Measurements from ENCODE around the gene DGKQ. TPM values are rescaled to one million over a fixed set of nuclear protein-coding genes. Genes with fewer than 3 reads are reported as not detected.

Gene DGKQ
- total RNA-seq, 1 experiment from 2014 or later: 14.2 TPM

GRCh38 chr4:1014291-1015167, 41.2 kb upstream of the DGKQ start:
- TF ChIP-seq EZH2 (IDR thresholded peaks at IDR 0.05; ENCODE audit: low read length, unreplicated experiment) (no peak), EZH2phosphoT487 (IDR thresholded peaks at IDR 0.05; ENCODE audit: borderline replicate concordance, low read length) (no peak)
- TF ChIP-seq, protein P1, sequence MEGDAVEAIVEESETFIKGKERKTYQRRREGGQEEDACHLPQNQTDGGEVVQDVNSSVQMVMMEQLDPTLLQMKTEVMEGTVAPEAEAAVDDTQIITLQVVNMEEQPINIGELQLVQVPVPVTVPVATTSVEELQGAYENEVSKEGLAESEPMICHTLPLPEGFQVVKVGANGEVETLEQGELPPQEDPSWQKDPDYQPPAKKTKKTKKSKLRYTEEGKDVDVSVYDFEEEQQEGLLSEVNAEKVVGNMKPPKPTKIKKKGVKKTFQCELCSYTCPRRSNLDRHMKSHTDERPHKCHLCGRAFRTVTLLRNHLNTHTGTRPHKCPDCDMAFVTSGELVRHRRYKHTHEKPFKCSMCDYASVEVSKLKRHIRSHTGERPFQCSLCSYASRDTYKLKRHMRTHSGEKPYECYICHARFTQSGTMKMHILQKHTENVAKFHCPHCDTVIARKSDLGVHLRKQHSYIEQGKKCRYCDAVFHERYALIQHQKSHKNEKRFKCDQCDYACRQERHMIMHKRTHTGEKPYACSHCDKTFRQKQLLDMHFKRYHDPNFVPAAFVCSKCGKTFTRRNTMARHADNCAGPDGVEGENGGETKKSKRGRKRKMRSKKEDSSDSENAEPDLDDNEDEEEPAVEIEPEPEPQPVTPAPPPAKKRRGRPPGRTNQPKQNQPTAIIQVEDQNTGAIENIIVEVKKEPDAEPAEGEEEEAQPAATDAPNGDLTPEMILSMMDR (conservative IDR thresholded peaks at IDR 0.05; ENCODE audit: low read depth, low read length): no peak
- Histone ChIP-seq H3K79me2 (ENCODE audit: low read length) (no peaks in the 10 kb centered on the region), H3K36me3 (ENCODE audit: low read depth, low read length) (no peaks in the 10 kb centered on the region), H2AFZ (ENCODE audit: low read length) (no peak overlapping the region), H3K9me3 (ENCODE audit: low read length) (no peaks in the 10 kb centered on the region), H3K9me2 (replicated peaks; ENCODE audit: low read length) (no peaks in the 10 kb centered on the region), H3K4me2 (ENCODE audit: low read length) (no peak overlapping the region), H3K27me3 (ENCODE audit: low read length) (no peaks in the 10 kb centered on the region), H3K9ac (ENCODE audit: low read length) (no peak overlapping the region), H3K4me1 (ENCODE audit: insufficient read depth, low read length) (peaks cover 12% of the 10 kb centered on the region), H3K27ac (ENCODE audit: low read length) (no peak overlapping the region), H3K4me3 (ENCODE audit: low read length) (no peak overlapping the region), H4K20me1 (ENCODE audit: low read length) (no peaks in the 10 kb centered on the region; the same call in 1 of the 2 replicates), H3F3A (ENCODE audit: low read length, unreplicated experiment) (no peaks in the 10 kb centered on the region)
- CTCF ChIA-PET: no interaction called here
- intact Hi-C loops (cut with micrococcal nuclease): no loop called here
- no peak for ATAC-seq
- POLR2A ChIA-PET (ENCODE audit: unreplicated experiment): no interaction called here
- BruUV-seq (replicated peaks): TSS peak; percentile 34
- DNase-seq: no peak

DNA sequence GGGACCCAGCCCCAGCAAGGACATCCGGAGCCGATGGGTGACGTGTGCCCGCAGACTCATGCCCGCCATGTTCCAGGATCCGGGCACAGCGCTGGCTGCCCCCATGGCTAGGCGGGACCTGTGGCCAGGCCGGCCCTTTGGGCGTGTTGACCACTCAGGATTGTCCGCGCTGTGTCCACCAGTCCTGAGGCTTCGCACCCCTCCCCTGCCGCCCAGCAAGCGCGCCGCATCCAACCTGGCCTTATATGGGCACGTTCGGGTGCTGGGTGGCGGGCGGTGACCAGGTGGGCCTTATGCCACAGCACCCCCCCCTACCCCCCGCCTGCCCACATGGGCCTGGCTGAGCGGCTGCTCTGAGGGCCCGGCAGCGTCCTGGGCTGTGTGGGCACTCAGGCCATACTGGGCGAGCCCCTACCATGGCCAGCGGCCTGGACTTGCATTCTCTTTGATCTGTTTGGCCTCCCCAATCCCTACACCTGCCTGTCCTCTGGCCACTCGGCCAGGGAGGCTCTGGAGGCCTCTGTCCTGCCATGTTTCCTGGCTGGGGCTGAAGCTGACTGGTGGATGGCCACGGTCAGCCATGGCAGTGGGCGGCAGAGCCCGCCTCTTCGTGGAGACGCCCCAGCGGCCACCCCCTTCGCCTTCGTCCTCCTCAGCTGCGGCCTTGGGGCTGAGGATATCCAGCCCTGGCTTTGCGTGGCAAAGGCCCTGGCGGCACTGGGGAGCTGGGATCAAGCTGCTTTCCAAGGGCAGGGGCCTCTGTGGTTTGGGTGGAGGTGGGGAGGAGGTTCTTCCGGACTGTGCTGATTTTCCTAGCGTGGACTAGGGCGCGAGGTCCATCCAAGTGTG, 40.1 kb upstream of the DGKQ start:
- DNase-seq (no peak), ATAC-seq (no peak)
- Histone ChIP-seq H3F3A (ENCODE audit: low read length, unreplicated experiment) (no peaks in the 10 kb centered on the region), H2AFZ (ENCODE audit: low read length) (no peak overlapping the region), H3K4me1 (ENCODE audit: insufficient read depth, low read length) (peaks cover 12% of the 10 kb centered on the region), H3K4me3 (ENCODE audit: low read length) (no peak overlapping the region), H3K9ac (ENCODE audit: low read length) (no peak overlapping the region), H3K27me3 (ENCODE audit: low read length) (0 out of 2 replicates have a peak, but pooled peaks cover 4% of the 10 kb centered on the region), H4K20me1 (ENCODE audit: low read length) (no peaks in the 10 kb centered on the region; the same call in 1 of the 2 replicates), H3K9me2 (replicated peaks; ENCODE audit: low read length) (no peaks in the 10 kb centered on the region), H3K4me2 (ENCODE audit: low read length) (no peak overlapping the region), H3K27ac (ENCODE audit: low read length) (no peak overlapping the region), H3K36me3 (ENCODE audit: low read depth, low read length) (no peaks in the 10 kb centered on the region), H3K79me2 (ENCODE audit: low read length) (no peaks in the 10 kb centered on the region), H3K9me3 (ENCODE audit: low read length) (no peaks in the 10 kb centered on the region)
- CTCF ChIA-PET: interaction anchor here (0.6 kb wide), 1 partner anchor 560 kb away, joined by 4 read pairs; no protein-coding TSS in a partner anchor
- intact Hi-C loops (cut with micrococcal nuclease): no loop called here
- no TSS peak for BruUV-seq (replicated peaks)
- no peak for TF ChIP-seq EZH2 (IDR thresholded peaks at IDR 0.05; ENCODE audit: low read length, unreplicated experiment)
- no peak for TF ChIP-seq EZH2phosphoT487 (IDR thresholded peaks at IDR 0.05; ENCODE audit: borderline replicate concordance, low read length)
- TF ChIP-seq, protein P1 (conservative IDR thresholded peaks at IDR 0.05; ENCODE audit: low read depth, low read length): no peak
- POLR2A ChIA-PET (ENCODE audit: unreplicated experiment): no interaction called here

All from PC-3 (cell line).